Measurements from ENCODE around the gene LAYN. TPM values are rescaled to one million over a fixed set of nuclear protein-coding genes. Genes with fewer than 3 reads are reported as not detected.
A peak's percentile ranks its signal among the peaks of the same experiment; 100 is the strongest.

LAYN gene
- total RNA-seq, 2 experiments from 2014 or later: 92.2 to 93.7 TPM

- ATAC-seq (no peak), DNase-seq (no peak)
- peak overlapping the region; percentile 92 for H3K4me3 Mint-ChIP-seq
- H3K27me3 Mint-ChIP-seq: no peaks in the 10 kb centered on the region
- no peak for TF ChIP-seq CTCF (IDR thresholded peaks at IDR 0.05)
- ChIA-PET POLR2A (interaction anchor here (1.0 to 1.5 kb wide), 2 partner anchors 11 to 166 kb away, joined by 3 read pairs; no protein-coding TSS in a partner anchor), CTCF (interaction anchor here (0.7 to 3.2 kb wide), 30 partner anchors 10 to 276 kb away, joined by 3 to 42 read pairs (median 5); partner anchors contain the start of gene PPP2R1B)
- intact Hi-C loops (cut with micrococcal nuclease): no loop called here
- peaks cover 28% of the 10 kb centered on the region for H3K4me1 Mint-ChIP-seq (ENCODE audit: low read depth)
- peaks cover 6% of the 10 kb centered on the region for H3K36me3 Mint-ChIP-seq (ENCODE audit: low read depth)
- H3K27ac Mint-ChIP-seq: peak overlapping the region; percentile 93
- no peaks in the 10 kb centered on the region for H3K9me3 Mint-ChIP-seq
These were observed 63.2 kb downstream of the LAYN start for GRCh38 chr11:111603611-111604130.

- Mint-ChIP-seq H3K27me3 (no peaks in the 10 kb centered on the region), H3K27ac (no peak overlapping the region), H3K9me3 (no peaks in the 10 kb centered on the region), H3K36me3 (ENCODE audit: low read depth) (peaks cover 6% of the 10 kb centered on the region), H3K4me1 (ENCODE audit: low read depth) (peaks cover 28% of the 10 kb centered on the region), H3K4me3 (peak overlapping the region; percentile 92)
- POLR2A ChIA-PET: no interaction called here
- CTCF ChIA-PET: interaction anchor here (0.6 to 3.2 kb wide), 36 partner anchors 9 to 276 kb away, joined by 3 to 42 read pairs (median 4); partner anchors contain the start of genes BTG4 and PPP2R1B
- intact Hi-C loops (cut with micrococcal nuclease): no loop called here
- no peak for ATAC-seq
- TF ChIP-seq CTCF (IDR thresholded peaks at IDR 0.05): peak; percentile 73
- DNase-seq: no peak
These were observed 64.0 kb downstream of the LAYN start for GRCh38 chr11:111604392-111605009.

GRCh38 chr11:111605681-111606080, 65.2 kb downstream of the LAYN start:
- no peak for TF ChIP-seq CTCF (IDR thresholded peaks at IDR 0.05)
- peaks cover 28% of the 10 kb centered on the region for H3K4me1 Mint-ChIP-seq (ENCODE audit: low read depth)
- ATAC-seq (no peak), DNase-seq (no peak)
- intact Hi-C loops (cut with micrococcal nuclease): no loop called here
- H3K27ac Mint-ChIP-seq: no peak overlapping the region
- ChIA-PET CTCF (interaction anchor here (3.2 kb wide), 1 partner anchor 171 kb away, joined by 42 read pairs; no protein-coding TSS in a partner anchor), POLR2A (no interaction called here)
- H3K9me3 Mint-ChIP-seq: no peaks in the 10 kb centered on the region
- H3K36me3 Mint-ChIP-seq (ENCODE audit: low read depth): peaks cover 6% of the 10 kb centered on the region
- no peak overlapping the region for H3K4me3 Mint-ChIP-seq
- H3K27me3 Mint-ChIP-seq: no peaks in the 10 kb centered on the region

- H3K27me3 Mint-ChIP-seq: no peaks in the 10 kb centered on the region
- peaks cover 6% of the 10 kb centered on the region for H3K36me3 Mint-ChIP-seq (ENCODE audit: low read depth)
- no peak overlapping the region for H3K4me3 Mint-ChIP-seq
- intact Hi-C loops (cut with micrococcal nuclease): no loop called here
- H3K4me1 Mint-ChIP-seq (ENCODE audit: low read depth): peaks cover 27% of the 10 kb centered on the region
- no peak for DNase-seq
- no peaks in the 10 kb centered on the region for H3K9me3 Mint-ChIP-seq
- POLR2A ChIA-PET: no interaction called here
- no peak overlapping the region for H3K27ac Mint-ChIP-seq
- no peak for ATAC-seq
- no peak for TF ChIP-seq CTCF (IDR thresholded peaks at IDR 0.05)
- CTCF ChIA-PET: interaction anchor here (3.2 kb wide), 1 partner anchor 169 kb away, joined by 42 read pairs; no protein-coding TSS in a partner anchor
These were observed 66.5 kb downstream of the LAYN start for GRCh38 chr11:111606986-111607385.

- Mint-ChIP-seq H3K4me1 (ENCODE audit: low read depth) (peaks cover 30% of the 10 kb centered on the region), H3K27ac (no peak overlapping the region), H3K4me3 (no peak overlapping the region), H3K9me3 (no peaks in the 10 kb centered on the region), H3K36me3 (ENCODE audit: low read depth) (peaks cover 6% of the 10 kb centered on the region), H3K27me3 (no peaks in the 10 kb centered on the region)
- ATAC-seq (no peak), DNase-seq (no peak)
- intact Hi-C loops (cut with micrococcal nuclease): no loop called here
- no peak for TF ChIP-seq CTCF (IDR thresholded peaks at IDR 0.05)
- CTCF ChIA-PET: no interaction called here
- POLR2A ChIA-PET: no interaction called here
These were observed 67.2 kb downstream of the LAYN start for GRCh38 chr11:111607751-111608150.

All from activated CD8-positive, alpha-beta T cell treated with anti-CD3 and anti-CD28 coated beads for 36 hours (primary cell).